Measurements from ENCODE around the gene KCNQ1. TPM values are rescaled to one million over a fixed set of nuclear protein-coding genes. Genes with fewer than 3 reads are reported as not detected.

The KCNQ1 gene
- total and polyA plus RNA-seq, 2 of the 13 experiments (the other 11 are each of a cell fraction or from before 2014, with no cell fraction given), result 0.02 to 0.08 TPM

DNA sequence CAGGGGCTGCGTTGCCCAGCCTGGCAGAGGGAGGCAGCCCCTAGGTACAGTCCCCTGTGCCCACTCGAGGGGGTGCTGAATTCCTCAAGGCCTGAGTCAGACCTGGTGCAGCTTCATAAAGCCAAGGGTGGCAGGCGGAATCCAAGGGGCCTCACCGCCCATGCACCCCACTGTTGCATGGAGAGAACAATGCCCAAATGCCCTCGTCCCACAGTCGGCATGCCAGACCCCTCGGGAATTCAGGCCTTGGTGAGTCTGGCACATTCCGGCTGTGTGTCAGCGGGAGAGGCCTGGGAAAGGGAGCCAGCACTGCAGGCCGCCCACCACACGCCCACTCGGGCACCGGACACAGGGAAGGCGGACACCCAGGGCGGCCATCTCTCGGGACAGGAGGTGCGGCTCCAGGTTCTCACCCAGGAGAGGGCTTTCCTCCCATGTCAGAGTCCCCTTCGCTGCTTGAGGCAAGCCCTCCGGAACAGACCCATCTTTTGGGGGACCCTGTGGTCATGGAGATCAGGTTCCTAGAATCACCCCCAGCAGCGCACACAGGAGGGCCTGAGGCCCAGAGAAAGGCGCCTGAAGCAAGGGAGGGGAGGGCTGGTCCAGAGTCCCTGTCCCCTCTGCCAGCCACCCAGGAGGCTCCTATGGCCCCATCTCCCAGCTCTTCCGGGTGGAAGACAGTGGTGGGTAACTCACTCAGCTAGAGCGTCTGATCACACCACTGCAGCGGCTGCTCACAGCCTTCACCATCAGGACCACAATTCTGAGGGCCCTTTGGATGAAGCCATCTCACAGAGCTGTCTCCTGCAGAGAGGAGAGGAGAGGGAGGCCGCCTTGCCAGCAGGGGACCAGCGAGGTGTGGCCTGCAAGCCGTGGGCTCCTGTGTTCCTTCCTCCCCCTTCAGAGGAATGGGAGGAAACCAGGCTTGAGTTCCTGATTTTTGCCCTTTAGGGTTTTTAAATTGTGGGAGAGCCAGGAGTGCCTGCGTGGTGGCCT is 286.6 kb downstream of the KCNQ1 start (continued):
- TF ChIP-seq ZNF703 (CRISPR knock-in tag; IDR thresholded peaks at IDR 0.05; ENCODE audit: borderline replicate concordance) (peak; percentile 18; the same call in 1 of the 2 replicates), ZC3H4 (CRISPR knock-in tag; IDR thresholded peaks at IDR 0.05; ENCODE audit: borderline replicate concordance) (peak; percentile 91; the same call in 1 of the 2 replicates), ZNF510 (CRISPR knock-in tag; IDR thresholded peaks at IDR 0.05; ENCODE audit: low read depth) (no peak), ZNF761 (CRISPR knock-in tag; conservative IDR thresholded peaks at IDR 0.05) (no peak), HOXA3 (CRISPR knock-in tag; IDR thresholded peaks at IDR 0.05) (no peak; the same call in none of the 2 replicates), CREM (IDR thresholded peaks at IDR 0.05) (no peak), CREM (CRISPR knock-in tag; IDR thresholded peaks at IDR 0.05) (no peak), ERF (CRISPR knock-in tag; IDR thresholded peaks at IDR 0.05) (no peak), REPIN1 (CRISPR knock-in tag; IDR thresholded peaks at IDR 0.05; ENCODE audit: borderline replicate concordance, low read depth) (no peak), ZNF44 (CRISPR knock-in tag; IDR thresholded peaks at IDR 0.05) (no peak), TEAD3 (CRISPR knock-in tag; optimal IDR thresholded peaks at IDR 0.05; ENCODE audit: borderline replicate concordance) (peak; percentile 12), KDM3A (CRISPR knock-in tag; IDR thresholded peaks at IDR 0.05; ENCODE audit: low read depth) (no peak), ZNF207 (IDR thresholded peaks at IDR 0.05; ENCODE audit: borderline replicate concordance) (no peak), POLR2AphosphoS2 (IDR thresholded peaks at IDR 0.05; ENCODE audit: low read depth, low read length) (0 out of 2 replicates have a peak, but pooled peaks have one; percentile 1), RXRB (CRISPR knock-in tag; IDR thresholded peaks at IDR 0.05; ENCODE audit: borderline replicate concordance) (peak; percentile 24; the same call in 1 of the 2 replicates), ZNF142 (CRISPR knock-in tag; IDR thresholded peaks at IDR 0.05) (0 out of 2 replicates have a peak, but pooled peaks have one; percentile 46), ZNF382 (CRISPR knock-in tag; IDR thresholded peaks at IDR 0.05; ENCODE audit: borderline replicate concordance) (no peak), ZNF747 (CRISPR knock-in tag; IDR thresholded peaks at IDR 0.05; ENCODE audit: borderline replicate concordance) (no peak), ZFP82 (CRISPR knock-in tag; IDR thresholded peaks at IDR 0.05; ENCODE audit: borderline replicate concordance) (no peak)
- TF ChIP-seq, protein P1, sequence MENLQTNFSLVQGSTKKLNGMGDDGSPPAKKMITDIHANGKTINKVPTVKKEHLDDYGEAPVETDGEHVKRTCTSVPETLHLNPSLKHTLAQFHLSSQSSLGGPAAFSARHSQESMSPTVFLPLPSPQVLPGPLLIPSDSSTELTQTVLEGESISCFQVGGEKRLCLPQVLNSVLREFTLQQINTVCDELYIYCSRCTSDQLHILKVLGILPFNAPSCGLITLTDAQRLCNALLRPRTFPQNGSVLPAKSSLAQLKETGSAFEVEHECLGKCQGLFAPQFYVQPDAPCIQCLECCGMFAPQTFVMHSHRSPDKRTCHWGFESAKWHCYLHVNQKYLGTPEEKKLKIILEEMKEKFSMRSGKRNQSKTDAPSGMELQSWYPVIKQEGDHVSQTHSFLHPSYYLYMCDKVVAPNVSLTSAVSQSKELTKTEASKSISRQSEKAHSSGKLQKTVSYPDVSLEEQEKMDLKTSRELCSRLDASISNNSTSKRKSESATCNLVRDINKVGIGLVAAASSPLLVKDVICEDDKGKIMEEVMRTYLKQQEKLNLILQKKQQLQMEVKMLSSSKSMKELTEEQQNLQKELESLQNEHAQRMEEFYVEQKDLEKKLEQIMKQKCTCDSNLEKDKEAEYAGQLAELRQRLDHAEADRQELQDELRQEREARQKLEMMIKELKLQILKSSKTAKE (CRISPR knock-in tag; IDR thresholded peaks at IDR 0.05; ENCODE audit: borderline replicate concordance), result no peak
- TF ChIP-seq, protein P2, sequence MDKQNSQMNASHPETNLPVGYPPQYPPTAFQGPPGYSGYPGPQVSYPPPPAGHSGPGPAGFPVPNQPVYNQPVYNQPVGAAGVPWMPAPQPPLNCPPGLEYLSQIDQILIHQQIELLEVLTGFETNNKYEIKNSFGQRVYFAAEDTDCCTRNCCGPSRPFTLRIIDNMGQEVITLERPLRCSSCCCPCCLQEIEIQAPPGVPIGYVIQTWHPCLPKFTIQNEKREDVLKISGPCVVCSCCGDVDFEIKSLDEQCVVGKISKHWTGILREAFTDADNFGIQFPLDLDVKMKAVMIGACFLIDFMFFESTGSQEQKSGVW (CRISPR knock-in tag; IDR thresholded peaks at IDR 0.05; ENCODE audit: borderline replicate concordance), result no peak

Data from HepG2 (cell line).